ENCODE results near the gene ANKRD11.

ANKRD11 gene

DNA sequence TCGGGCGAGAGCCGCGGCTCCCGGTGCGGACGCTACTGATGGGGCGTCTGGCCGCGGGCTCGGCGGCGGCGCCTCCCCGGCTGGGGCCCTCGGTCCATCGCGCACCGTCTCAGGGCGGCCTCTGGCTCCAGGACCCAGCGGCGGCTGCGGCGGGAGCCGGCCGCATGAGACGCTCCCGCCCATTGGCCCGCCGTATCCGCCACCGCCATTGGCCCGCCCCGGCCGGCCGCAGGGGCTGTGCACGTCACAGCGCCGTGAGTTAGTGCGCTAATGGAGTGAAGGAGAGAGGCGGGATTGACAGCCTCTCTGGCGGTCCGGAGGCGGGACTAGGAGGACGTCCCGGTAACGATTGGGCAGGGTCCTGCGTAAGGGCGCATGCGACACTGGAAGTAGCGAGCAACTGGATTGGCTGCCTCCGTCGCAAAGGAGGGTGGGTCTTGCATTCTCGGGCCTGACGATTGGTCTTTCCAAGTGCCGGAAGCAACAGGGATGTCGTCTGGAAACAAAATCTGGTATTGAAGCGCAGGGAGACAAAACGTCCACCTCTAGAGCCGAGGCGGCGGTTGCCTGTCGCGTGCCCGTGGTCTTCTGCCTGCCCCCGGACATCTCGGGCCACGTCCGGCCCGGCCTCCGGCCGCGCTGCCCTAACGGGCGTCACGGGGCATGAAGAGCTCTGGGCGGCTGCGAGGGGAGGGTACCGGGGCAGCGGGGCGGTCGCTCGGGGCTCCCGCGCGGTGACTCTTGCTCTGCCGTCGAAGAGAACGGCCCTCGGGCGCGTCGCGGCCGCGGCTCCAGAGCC lies at the start of gene ANKRD11:
ANKRD11 (minus strand) TSS at position 123 of the 799 bp plus-strand sequence. CDS start 173,542 bp downstream, outside the sequence.
- DNase-seq (ENCODE audit: low read depth in 2 of 2), result peak; percentile 95 to 99

DNA sequence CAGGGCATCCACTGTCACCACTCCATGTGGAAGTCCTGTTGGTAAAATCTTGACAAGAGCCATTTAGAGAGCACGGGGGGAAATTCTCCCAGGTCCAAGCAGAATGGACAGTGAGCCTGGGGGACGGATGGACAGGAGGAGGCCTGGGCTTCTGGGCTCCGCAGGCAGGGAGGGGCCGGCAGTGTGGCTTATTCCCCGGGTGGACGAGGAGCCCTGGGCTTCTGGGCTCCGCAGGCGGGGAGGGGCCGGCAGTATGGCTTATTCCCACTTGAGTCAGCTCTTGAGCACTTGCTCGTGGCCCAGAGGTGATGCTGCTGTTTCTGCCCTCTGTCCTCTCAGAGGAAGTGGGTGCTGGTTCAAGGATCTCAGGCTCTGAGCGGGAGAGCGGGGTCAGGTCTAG lies 47.9 kb upstream of the ANKRD11 start:
- no peak for DNase-seq (ENCODE audit: low read depth in 2 of 2)

DNA sequence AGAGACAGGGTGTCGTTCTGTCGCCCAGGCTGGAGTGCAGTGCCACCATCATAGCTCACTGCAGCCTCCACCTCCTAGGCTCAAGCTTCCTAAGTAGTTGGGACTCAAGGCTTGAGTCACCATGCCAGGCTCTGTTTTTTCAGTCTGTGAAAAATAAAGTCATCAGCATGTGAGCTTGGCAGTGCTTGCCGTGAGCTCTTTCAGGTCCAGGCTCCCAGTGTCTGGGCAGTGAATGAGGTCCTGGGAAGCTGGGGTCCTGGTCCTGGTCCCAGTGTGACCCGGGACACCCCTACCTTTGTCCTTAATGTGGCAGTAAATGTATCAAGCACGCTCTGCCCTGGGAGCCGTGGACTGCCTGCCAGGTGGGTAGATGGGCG lies 47.2 kb upstream of the ANKRD11 start:
- no peak for DNase-seq (ENCODE audit: low read depth in 2 of 2)

DNA sequence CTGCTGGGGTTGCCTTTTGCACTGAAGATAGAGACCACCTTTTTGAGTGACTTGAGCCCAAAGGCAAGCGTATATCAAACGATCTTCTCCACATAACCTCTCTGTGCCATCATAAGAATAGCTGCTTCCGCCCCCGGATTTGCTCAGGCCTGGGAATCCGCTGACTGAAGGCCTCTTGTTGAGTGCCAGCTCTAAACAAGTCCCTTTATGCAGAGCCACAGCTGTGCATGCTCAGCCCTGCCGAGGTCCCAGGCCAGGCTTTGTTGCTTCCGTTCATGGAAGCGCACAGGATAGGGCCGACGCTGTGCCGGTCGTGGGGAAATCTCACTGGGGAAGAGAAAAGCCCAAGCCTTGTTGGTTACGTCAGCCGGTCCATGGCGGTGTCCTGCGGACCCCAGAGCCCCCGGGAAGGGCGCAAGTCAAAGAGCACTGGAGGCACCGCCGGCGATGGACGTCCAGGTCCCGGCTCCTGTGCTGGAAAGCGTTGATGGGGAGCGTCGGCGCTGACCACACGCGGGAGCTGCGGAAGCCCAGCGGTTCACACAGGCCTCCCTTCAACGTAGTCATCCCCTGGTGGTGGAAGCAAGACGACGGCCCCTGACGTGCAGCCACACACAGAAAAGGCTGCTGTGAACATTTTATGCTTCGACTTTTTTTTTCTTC lies 46.7 kb upstream of the ANKRD11 start:
- no peak for DNase-seq (ENCODE audit: low read depth in 2 of 2)

DNA sequence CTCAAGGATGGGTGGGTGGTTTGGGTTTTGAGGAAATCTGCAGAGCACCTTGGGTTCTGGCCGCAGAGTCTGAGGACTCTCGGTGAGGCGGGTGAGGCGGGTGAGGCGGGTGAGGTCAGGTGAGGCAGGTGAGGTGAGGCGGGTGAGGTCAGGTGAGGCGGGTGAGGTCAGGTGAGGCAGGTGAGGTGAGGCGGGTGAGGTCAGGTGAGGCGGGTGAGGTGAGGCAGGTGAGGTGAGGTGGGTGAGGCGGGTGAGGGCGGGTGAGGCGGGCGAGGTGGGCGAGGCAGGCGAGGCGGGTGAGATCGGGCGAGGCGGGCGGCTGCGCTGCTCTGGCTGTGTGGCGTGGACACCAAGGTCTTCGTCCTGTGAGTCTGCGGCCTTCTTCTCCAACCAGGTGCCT lies 46.0 kb upstream of the ANKRD11 start:
- DNase-seq (ENCODE audit: low read depth in 2 of 2), result no peak

DNA sequence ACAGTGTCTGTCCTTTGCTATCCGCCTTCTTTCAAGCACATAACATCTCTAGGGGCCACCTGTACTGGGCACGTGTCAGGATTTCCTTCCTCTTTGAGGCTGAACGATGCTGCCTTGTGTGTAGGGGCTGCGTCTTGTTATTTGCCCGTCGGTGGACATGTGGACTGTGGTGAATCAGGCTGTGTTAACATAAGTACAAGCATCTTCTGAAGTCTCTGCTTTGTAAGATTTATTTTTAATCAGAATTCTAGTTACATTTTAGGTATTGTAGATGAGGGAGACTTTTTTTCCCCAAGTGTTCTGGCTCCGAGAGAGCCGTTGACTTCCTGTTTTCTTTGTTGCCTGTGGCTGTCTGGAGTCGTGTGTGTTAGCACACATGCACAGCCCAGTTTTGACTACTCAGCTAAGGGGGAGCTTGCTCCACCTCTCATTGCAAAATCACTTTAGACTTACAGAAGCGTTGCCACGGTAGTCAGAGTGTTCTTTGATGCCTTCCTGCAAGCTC lies 43.9 kb upstream of the ANKRD11 start:
- DNase-seq (ENCODE audit: low read depth in 2 of 2), result no peak

DNA sequence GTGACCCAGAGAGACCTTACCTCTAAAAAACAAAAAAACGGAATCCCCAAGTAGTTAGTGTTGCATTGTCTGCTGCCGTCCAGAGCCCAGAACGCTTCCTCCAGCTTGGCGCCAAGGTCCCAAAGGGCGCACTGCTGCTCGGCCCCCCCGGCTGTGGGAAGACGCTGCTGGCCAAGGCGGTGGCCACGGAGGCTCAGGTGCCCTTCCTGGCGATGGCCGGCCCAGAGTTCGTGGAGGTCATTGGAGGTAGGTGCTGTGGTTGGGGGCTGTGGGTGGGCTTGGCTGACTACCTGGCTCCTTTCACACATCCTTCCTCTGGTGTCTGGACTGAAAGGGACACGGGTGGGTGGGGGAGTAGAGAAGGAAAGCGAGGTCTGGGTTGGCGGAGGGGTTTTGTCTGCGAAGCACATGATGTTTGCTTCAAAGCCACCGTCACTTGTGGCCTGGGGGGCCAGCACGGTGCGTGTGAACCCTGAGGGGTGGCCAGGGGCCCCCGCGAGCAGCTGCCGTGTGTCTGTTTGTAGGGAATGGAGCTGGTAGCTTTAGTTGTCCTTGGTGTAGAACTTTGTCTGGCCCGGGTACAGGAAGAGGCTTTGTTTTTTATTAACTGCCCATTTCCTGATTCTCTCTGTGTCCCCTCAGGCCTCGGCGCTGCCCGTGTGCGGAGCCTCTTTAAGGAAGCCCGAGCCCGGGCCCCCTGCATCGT lies 41.6 kb upstream of the ANKRD11 start:
- no peak for DNase-seq (ENCODE audit: low read depth in 2 of 2)

DNA sequence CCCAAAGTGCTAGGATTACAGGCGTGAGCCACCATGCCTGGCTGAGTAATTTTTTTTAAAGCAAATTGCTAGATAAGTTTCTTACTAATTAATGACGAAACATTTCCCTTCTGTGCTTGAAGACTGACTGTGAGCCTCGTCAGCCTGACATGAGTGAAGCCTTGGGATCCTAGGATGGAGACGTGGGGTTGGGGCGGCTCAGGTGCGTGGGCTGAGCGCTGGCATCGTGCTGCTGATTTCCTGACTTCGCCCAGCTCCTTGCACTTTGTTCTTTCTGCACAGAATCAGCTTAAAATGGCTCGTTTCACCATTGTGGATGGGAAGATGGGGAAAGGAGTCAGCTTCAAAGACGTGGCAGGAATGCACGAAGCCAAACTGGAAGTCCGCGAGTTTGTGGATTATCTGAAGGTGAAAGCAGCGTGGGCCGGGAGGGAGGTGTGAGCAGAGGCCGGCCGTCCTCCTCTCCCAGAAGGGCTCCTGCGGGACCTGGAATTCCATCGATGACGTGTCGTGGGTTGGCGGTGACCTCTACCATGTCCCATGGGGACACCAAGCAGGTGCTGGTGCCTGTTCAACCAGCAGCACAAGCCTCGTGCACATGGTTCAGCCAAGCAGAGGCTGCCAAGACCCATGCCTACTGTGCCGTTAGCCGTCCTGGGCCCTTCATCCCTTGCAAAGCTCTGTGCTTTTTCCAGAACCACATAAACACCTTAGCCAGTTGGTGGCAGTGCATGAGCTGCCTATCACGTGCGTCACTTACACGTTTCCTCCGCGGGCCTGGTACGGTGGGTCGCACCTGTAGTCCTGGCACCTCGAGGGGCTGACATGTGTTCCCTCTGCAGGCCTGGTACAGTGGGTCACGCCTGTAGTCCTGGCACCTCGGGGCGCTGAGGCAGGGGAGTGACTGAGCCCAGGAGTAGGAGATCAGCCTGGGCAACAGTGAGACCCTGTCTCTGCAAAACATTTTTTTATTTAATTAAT lies 40.3 kb upstream of the ANKRD11 start:
- DNase-seq (ENCODE audit: low read depth in 2 of 2), result no peak

DNA sequence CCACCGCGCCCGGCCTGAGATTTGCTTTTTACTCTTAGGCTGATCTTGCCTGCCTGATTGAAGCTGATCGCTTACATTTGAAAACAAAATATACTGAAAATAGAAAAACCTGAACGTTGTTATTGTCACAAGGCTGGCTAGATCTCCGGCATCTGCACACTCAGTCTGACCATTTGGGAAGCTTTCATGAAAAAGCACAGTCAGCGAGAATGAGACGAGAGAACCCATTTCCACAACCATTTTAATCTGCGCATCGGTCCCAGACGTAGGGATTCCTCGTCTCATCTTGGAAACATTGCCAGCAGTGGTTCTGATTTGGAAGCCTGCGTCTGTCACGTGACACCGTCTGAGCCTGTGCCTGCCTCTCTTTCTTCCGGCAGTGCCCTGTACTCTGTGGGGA lies 38.7 kb upstream of the ANKRD11 start:
- DNase-seq (ENCODE audit: low read depth in 2 of 2), result no peak

DNA sequence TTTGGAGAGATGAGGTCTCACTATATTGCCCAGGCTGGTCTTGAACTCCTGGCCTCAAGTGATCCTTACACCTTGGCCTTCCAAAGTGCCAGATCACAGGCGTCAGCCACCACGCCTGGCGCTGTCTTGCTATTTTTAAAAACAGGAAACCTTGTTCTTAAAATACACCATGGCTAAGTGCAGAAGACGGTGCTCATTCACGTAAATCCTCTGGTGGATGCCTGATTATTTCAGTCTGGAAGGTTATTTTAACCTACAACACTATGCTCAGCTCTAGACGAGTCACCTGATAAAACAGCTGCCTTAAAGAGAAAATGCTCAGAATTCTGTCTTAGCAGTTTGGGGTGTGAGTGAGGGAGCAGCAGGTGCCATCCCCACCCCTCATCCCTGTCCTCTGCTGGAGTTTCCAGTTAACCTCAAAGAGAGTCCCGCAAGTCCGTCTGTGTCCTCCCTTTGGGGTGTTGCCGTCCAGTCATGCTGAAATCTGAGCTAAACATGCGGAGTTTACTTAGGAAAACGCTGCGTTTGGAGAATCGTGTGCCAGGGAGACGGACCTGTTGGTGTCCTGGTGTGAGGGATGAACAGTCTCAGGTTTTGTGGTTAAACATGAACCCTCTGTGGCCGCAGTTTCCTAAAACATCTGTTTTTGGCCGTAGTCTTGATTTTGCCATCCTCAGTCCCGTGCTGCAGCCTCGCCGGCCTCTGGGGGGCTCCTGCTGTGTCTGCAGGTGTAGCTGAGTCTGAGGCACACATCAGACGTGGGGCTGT lies 35.0 kb upstream of the ANKRD11 start:
- no peak for DNase-seq (ENCODE audit: low read depth in 2 of 2)

DNA sequence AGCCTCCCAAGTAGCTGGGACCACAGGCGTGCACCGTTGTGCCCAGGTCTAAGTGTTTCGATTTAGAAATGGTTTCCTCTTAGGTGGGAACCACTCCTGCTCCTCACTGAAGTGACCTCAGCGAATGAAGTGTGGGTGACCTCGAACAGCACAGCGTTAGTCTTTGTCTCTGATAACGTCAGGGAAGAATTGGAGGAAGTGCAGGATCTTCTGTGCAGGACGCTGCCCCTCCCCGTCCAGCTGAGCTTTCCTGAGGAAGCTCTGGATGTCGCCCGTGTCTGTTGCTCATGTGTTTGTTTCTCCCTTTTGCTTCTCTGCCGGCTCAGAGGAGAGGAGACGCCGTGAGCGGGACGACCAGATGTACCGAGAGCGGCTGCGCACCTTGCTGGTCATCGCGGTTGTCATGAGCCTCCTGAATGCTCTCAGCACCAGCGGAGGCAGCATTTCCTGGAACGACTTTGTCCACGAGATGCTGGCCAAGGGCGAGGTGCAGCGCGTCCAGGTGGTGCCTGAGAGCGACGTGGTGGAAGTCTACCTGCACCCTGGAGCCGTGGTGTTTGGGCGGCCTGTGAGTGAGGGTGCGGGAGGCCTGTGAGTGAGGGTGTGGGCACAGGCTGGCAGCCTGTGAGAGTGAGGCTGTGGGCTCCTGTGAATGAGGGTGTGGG lies 33.5 kb upstream of the ANKRD11 start:
- DNase-seq (ENCODE audit: low read depth in 2 of 2), result no peak

DNA sequence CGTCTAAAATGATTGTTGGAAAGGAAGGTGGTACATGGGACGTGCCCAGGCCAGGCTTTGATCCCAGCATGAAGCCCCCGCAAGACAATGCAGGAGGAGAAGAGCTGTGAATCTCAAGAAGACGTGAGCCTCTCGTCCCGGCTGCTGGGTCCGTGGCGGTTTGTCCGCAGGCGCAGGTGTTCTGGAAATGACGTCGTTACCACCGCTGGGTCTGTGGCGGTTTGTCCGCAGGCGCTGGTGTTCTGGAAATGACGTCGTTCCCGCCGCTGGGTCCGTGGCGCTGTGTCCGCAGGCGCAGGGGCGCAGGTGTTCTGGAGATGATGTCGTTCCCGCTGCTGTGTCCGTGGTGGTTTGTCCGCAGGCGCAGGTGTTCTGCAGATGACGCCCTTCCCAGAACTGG lies 31.9 kb upstream of the ANKRD11 start:
- no peak for DNase-seq (ENCODE audit: low read depth in 2 of 2)

DNA sequence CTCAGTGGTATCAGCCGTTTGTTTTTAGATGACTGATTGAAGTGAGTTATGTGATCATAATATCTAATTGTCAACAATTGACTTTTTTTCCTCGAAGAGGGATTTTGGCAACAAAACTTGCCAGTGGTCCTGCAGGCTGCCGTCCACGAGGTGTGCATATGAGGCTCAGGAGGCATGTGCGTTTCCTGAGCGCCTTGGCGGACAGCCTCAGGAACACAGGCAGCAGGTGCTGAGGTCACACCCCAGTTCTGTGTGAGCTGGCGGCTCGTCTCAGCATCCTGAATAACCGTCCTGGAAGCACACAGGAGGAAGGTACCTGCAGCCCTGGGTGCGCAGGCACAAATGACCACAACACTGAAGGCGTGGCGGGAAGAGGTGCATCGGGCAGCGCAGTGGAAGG lies 29.5 kb upstream of the ANKRD11 start:
- DNase-seq (ENCODE audit: low read depth in 2 of 2), result no peak

DNA sequence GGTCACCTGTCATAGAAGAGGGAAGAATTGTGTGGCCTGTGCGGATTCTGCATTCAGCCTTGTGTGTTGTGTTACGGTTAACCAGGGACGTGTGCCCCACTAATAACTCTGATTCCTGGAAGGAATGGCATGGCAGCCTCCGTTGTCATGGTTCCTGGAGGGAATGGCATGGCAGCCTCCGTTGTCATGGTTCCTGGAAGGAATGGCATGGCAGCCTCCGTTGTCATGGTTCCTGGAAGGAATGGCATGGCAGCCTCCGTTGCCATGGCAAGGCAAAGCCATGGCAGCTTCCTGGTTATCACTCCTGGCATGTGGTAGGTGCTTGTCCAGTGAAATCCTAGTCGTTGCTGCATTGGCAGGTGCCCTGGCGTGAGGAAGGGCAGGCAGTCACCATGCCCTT lies 26.8 kb upstream of the ANKRD11 start:
- no peak for DNase-seq (ENCODE audit: low read depth in 2 of 2)

DNA sequence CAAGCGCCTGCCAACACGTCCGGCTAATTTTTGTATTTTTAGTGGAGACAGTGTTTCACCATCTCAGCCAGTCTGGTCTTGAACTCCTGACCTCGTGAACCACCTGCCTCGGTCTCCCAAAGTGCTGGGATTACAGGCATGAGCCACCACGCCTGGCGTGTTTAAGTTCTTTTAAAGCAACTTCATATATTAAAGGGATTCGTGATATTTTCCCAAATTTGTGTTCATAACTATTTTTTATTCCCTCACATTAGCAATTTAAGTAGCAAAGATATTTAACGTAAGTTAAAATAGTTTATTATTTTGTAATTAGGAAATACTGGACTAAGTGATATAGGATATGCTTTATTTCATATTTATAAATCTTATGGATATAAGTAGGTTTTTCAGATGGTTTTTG lies 22.1 kb upstream of the ANKRD11 start:
- no peak for DNase-seq (ENCODE audit: low read depth in 2 of 2)

DNA sequence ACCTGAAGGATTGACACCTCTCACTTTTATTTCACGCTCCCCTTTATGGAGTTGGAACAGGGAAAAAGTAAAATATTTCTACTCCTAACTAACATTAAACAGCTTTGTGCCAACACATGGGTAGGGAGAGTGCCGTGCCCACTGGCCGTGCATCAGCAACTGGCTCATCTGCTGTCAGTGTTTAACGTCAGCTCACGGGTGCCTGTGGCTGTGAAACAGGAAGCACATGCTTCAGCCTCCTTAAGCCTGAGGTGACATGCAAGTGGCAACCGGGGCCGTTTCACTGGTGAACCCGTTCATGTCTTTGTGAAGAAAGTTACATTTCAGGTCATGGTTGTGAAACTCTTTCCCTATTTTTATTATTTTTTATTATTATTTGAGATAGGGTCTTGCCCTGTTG lies 21.0 kb upstream of the ANKRD11 start:
- DNase-seq (ENCODE audit: low read depth in 2 of 2), result no peak

DNA sequence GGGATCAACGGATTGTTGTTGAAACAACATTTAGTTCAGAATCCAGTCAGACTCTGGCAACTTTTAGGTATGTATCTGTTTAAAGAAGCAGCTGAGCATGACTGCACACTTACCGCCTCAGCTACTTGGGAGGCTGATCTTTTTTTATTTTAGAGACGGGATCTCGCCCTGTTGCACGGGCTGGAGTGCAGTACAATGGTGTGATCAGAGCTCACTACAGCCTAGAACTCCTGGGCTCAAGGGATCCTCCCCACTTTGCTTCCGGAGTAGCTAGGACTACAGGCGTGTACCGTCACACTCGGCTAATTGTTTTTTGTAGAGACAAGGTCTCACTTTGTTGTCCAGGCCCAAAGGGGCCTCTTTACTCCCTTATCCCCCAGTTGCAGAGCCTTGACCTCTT lies 20.2 kb upstream of the ANKRD11 start:
- DNase-seq (ENCODE audit: low read depth in 2 of 2), result no peak

DNA sequence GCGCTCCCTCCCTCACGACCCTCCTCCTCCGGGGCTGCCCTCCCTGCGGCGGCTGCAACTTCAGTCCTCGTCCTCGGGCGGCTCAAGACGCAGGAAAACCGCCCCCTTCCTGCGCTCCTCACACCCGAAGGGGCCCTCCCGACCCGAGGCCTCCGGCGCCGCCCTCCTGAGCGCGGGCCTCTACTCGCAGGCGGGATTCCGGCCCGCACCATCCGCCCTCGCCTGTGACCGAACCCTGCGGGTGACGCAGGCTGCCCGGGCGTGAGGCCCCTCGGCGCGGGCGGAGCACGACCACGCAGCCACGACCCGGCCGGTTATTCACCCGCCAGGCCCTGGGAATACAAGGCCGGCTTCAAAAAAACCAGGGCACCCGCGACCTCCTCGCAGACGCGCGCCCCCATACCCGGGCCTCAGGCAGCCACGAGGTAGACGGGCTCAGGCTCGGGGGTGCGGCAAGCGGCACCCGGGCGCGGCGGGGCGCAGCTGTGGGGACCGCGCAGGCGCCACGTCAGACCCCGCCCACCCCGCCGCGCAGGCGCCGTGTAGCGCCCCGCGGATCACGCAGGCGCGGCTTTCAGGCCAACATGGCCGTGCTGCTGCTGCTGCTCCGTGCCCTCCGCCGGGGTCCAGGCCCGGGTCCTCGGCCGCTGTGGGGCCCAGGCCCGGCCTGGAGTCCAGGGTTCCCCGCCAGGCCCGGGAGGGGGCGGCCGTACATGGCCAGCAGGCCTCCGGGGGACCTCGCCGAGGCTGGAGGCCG lies 17.7 kb upstream of the ANKRD11 start, which contains the start of gene SPG7:
SPG7 (plus strand) TSS at position 570 of the 757 bp plus-strand sequence; CDS start at position 585, 15 bp downstream.
- peak; percentile 75 to 76 for DNase-seq (ENCODE audit: low read depth in 2 of 2)

DNA sequence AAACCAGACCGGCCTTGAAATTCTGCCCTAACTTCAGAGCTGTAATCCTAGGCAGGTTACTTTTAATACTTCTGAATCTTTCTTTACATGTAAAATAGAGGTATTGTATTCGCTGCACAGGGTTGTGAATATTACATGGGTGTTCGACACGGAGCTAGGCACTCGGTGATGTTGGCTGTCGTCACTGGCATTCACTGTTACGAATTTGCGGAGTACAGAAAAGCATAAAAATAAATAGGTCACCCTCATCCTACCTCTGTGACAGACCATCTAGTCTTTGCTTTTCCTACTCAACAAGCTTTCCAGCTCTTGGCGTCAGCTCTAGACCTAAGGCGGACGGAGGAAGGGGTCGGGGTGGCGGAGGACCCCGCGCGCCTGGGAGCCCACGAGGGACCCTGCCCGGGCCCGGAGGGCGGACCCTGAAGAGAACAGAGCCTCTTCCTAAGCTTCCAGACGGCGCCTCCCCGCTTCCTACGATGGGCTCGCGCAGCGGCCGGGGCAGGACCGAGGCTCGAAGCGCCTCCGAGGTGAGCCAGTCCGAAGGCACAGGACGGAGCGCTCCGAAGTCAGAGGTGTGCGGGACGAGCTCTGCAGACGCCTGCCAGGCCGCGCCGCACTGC lies 17.0 kb upstream of the ANKRD11 start:
- no peak for DNase-seq (ENCODE audit: low read depth in 2 of 2)

Measured in activated CD8-positive, alpha-beta memory T cell treated with anti-CD3 and anti-CD28 coated beads for 4 hours (primary cell).